ENCODE measurements around the gene MYO15B.

DNA sequence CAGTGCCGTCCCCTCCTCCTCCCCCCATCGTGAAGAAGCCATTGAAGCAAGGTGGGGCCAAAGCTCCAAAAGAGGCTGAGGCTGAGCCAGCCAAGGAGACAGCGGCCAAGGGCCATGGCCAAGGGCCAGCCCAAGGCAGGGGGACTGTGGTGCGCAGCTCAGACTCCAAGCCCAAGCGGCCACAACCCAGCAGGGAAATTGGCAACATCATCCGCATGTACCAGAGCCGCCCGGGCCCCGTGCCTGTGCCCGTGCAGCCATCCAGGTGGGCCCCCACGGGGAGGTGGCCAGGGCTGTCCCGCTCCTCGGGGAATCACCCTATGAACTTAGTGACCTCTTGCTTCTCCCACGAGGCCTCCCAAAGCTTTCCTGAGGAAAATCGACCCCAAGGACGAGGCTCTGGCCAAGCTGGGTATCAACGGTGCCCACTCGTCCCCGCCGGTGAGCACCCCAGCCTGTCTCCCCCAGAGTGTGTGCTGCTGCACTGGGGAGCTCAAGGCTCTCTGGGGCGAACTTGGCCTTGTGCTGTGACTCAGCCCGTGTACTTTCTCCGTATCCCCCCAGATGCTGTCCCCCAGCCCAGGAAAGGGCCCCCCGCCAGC, 29.0 kb downstream of the MYO15B start:
- TF ChIP-seq, protein P1, sequence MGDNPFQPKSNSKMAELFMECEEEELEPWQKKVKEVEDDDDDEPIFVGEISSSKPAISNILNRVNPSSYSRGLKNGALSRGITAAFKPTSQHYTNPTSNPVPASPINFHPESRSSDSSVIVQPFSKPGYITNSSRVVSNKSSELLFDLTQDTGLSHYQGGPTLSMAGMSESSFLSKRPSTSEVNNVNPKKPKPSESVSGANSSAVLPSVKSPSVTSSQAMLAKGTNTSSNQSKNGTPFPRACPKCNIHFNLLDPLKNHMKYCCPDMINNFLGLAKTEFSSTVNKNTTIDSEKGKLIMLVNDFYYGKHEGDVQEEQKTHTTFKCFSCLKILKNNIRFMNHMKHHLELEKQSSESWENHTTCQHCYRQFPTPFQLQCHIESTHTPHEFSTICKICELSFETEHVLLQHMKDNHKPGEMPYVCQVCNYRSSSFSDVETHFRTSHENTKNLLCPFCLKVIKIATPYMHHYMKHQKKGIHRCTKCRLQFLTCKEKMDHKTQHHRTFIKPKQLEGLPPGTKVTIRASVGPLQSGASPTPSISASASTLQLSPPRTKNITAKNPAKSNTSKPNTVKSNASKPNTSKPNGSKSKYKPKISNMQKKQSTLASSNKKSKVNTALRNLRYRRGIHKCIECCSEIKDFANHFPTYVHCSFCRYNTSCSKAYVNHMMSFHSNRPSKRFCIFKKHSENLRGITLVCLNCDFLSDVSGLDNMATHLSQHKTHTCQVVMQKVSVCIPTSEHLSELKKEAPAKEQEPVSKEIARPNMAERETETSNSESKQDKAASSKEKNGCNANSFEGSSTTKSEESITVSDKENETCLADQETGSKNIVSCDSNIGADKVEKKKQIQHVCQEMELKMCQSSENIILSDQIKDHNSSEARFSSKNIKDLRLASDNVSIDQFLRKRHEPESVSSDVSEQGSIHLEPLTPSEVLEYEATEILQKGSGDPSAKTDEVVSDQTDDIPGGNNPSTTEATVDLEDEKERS (CRISPR knock-in tag; IDR thresholded peaks at IDR 0.05): no peak
- TF ChIP-seq TCF12 (IDR thresholded peaks at IDR 0.05) (no peak), TCF12 (CRISPR knock-in tag; IDR thresholded peaks at IDR 0.05) (no peak), TEAD2 (CRISPR knock-in tag; IDR thresholded peaks at IDR 0.05) (no peak)

All from HepG2 (cell line).